ACC112 (cell line): Measurements from ENCODE around the gene RNF175.
A peak's percentile ranks its signal among the peaks of the same experiment; 100 is the strongest.

Source experiments
- H2AFZ ChIP-seq: fragments of 200-600 bp; sonication (generic); one replicate; pipeline ENCODE4 v1.6.0; 2017; ENCODE audit warnings: antibody characterized with exemption, low read length; ENCODE audit not compliant: unreplicated experiment
- H3K27ac ChIP-seq: fragments of 200-600 bp; sonication (generic); 2 replicates; pipeline ENCODE4 v1.5.1; 2014; ENCODE audit warnings: low read depth, mild to moderate bottlenecking, antibody characterized with exemption, low read length, moderate library complexity
- H3K27me3 ChIP-seq: fragments of 200-600 bp; sonication (generic); 2 replicates; pipeline ENCODE4 v1.6.1; 2014; ENCODE audit warnings: mild to moderate bottlenecking, antibody characterized with exemption, low read length, moderate library complexity, mixed read lengths; ENCODE audit not compliant: insufficient read depth
- H3K36me3 ChIP-seq: fragments of 200-600 bp; sonication (generic); 2 replicates; pipeline ENCODE4 v1.6.1; 2016; ENCODE audit warnings: mild to moderate bottlenecking, antibody characterized with exemption, low read length, moderate library complexity, mixed read lengths; ENCODE audit not compliant: insufficient read depth
- H3K4me1 ChIP-seq: fragments of 200-600 bp; sonication (generic); one replicate; pipeline ENCODE4 v1.6.1; 2016; ENCODE audit warnings: low read length, mixed read lengths; ENCODE audit not compliant: insufficient read depth, unreplicated experiment, control insufficient read depth
- H3K4me3 ChIP-seq: fragments of 200-600 bp; sonication (generic); 2 replicates; pipeline ENCODE4 v1.5.1; 2014; ENCODE audit warnings: mild to moderate bottlenecking, low read depth, low read length
- H3K79me2 ChIP-seq: fragments of 200-600 bp; sonication (generic); one replicate; pipeline ENCODE4 v1.6.0; 2016; ENCODE audit warnings: low read length; ENCODE audit not compliant: control insufficient read depth, unreplicated experiment, insufficient read depth

The RNF175 gene

DNA sequence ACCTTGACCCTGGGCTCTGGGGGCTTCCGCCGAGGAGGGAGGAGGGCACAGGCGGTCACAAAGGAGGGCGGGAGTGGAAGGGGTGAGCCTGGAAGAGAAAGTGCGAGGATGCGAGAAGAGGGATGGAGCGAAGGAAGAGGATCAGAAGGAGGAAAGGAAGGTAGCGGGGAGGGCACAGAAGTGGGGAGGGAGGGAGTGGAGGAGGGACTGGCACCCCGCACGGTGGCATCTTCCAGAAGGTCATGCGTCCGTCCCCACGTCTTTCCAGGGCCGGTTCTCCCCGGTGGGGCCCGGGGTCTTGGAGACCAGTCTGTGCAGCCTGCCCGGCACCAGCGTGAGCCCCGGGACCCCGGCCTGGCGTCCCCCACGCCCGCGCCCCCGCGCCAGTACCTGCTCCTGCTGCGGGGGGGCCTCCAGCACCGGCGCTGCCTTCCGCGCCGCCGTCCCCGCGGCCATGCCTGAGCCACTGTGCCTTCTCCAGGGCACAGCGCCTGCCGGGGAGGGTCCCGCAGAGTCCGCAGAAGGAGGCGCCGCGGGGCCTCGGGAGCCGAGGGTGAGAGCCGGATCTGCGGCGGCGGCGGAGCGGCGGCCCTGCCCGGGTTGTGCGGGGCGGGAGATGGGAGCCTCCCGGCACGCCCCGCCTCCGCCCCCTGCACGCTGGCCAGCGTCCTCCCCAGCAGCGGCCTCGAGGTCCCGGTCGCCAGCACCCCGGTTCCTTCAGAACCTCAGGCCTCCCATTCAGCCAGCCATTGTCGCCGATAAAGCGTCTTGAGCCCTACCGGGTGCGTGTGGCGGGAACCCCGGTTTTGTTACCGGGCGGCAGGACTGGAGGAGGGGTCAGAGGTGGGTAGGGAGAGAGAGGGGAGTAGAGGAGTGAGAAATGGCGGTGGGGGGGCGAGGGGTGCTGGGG lies at the start of gene RNF175:
TSS of gene RNF175 (minus strand) at position 618 of the 910 bp plus-strand sequence. CDS start at position 456, 162 bp downstream.
- peaks cover 27% of the 10 kb centered on the region for H3K27me3 ChIP-seq
- peak within 1 kb of the TSS; percentile 78 for H3K4me3 ChIP-seq
- no peaks in the 10 kb centered on the region for H3K36me3 ChIP-seq
- H2AFZ ChIP-seq = peak within 1 kb of the TSS; percentile 86
- H3K79me2 ChIP-seq = no peaks in the 10 kb centered on the region
- no peaks in the 10 kb centered on the region for H3K4me1 ChIP-seq
- no peak within 1 kb of the TSS for H3K27ac ChIP-seq

DNA sequence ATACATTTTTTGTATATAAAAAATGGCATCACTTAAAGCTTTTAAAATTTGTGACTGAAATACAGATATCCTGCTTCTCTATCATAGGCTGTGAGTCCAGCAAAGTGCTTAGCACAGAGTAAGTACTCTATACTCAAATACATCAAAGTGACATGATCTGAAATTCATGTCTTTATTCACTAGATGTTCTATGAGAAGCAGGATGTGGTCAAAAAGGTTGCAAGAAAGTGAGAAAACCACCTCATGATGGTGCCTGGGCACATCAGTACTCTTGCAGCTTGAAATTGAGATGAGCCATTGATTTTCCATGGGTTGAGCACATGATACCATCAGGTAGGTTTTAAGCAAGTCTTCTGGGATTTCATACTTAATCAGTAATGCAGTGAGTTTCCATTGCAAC lies 49.5 kb upstream of the RNF175 start:
- Histone ChIP-seq H3K27me3 (peaks cover 3% of the 10 kb centered on the region), H3K4me1 (no peaks in the 10 kb centered on the region), H3K36me3 (no peaks in the 10 kb centered on the region), H3K27ac (no peak overlapping the region), H2AFZ (no peak overlapping the region), H3K4me3 (no peak overlapping the region), H3K79me2 (no peaks in the 10 kb centered on the region)

DNA sequence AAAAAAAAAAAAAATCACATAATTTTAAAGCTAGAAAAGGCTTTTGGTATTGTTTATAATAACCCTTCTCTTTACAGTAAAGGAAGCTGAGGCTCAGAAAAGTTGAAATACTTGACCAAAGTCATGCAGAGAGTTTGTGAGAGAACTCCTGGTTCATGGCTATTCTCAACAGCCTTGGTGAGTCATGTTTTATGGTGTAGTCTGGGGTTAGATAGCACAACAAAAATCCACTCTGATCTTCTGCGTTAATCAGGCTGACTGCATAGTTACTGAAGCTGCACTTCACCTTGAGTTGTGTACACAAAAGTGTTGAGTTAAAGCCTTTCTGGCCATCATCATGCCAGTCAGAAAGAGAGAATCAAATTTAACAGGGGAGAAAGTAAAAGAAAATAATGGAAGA lies 48.4 kb upstream of the RNF175 start:
- Histone ChIP-seq H2AFZ (no peak overlapping the region), H3K27ac (no peak overlapping the region), H3K36me3 (no peaks in the 10 kb centered on the region), H3K27me3 (peaks cover 3% of the 10 kb centered on the region; the same call in 1 of the 2 replicates), H3K4me1 (no peaks in the 10 kb centered on the region), H3K79me2 (no peaks in the 10 kb centered on the region), H3K4me3 (no peak overlapping the region)

DNA sequence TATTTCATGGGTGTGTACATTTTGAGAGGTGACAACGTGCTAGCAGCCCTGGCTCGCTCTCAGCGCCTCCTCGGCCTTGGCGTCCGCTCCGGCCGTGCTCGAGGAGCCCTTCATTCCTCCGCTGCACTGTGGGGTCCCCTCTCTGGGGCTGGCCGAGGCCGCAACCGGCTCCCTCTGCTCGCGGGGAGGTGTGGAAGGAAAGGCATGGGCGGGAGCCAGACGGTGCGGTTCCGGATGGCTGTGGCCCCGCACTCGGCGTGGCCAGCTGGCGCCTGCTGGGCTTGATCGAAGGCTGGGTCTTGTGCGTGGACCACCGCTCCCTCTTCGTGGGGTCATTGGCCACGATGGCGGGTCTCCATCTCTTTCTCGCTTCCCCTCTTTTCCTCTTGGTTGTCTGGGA lies 46.2 kb upstream of the RNF175 start:
- H3K4me1 ChIP-seq = no peaks in the 10 kb centered on the region
- H3K27me3 ChIP-seq = no peaks in the 10 kb centered on the region
- no peaks in the 10 kb centered on the region for H3K79me2 ChIP-seq
- no peak overlapping the region for H2AFZ ChIP-seq
- H3K36me3 ChIP-seq = no peaks in the 10 kb centered on the region
- H3K4me3 ChIP-seq = no peak overlapping the region
- H3K27ac ChIP-seq = no peak overlapping the region

DNA sequence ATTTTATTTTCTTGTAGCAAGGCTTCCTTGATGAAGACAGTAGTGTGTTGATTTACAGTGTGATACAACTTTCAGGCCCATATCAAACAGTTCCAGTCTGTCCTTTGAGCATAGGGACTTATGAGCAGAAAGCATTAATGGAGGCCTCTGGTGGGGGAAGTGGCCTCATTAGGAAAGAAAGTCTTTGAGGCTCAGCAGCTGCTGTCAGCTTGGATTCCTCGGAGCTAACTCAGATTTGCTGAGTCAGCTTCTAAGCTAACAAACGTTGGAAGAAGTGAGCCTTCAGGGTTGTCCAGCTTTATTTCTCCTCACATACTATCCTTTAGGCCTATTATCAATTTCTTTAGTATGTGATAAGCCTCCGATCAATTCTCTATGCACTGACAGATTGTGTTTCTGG lies 44.9 kb upstream of the RNF175 start:
- H3K4me1 ChIP-seq = no peaks in the 10 kb centered on the region
- no peak overlapping the region for H2AFZ ChIP-seq
- H3K4me3 ChIP-seq = no peak overlapping the region
- H3K36me3 ChIP-seq = no peaks in the 10 kb centered on the region
- no peak overlapping the region for H3K27ac ChIP-seq
- H3K27me3 ChIP-seq = no peaks in the 10 kb centered on the region
- H3K79me2 ChIP-seq = no peaks in the 10 kb centered on the region

DNA sequence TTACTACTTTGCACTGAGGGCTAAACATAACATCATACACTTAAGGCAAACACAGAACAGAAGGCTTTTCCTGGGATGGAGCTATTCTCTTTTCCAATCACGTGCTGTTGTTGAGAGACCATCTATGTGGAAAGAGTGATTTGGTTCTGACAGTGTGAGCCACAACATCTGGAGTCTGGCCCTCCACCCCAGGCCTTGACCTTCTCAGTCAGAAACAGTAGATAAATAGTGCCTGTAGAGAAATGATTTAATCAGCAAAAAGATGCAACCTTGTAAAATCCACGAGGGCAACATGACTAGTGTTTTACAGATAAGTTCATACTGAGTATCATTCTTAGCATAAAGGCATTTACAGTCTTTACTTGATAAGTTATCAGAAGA lies 39.9 kb upstream of the RNF175 start:
- Histone ChIP-seq H3K27me3 (no peaks in the 10 kb centered on the region), H2AFZ (no peak overlapping the region), H3K36me3 (no peaks in the 10 kb centered on the region), H3K4me1 (no peaks in the 10 kb centered on the region), H3K4me3 (no peak overlapping the region), H3K79me2 (no peaks in the 10 kb centered on the region), H3K27ac (no peak overlapping the region)

DNA sequence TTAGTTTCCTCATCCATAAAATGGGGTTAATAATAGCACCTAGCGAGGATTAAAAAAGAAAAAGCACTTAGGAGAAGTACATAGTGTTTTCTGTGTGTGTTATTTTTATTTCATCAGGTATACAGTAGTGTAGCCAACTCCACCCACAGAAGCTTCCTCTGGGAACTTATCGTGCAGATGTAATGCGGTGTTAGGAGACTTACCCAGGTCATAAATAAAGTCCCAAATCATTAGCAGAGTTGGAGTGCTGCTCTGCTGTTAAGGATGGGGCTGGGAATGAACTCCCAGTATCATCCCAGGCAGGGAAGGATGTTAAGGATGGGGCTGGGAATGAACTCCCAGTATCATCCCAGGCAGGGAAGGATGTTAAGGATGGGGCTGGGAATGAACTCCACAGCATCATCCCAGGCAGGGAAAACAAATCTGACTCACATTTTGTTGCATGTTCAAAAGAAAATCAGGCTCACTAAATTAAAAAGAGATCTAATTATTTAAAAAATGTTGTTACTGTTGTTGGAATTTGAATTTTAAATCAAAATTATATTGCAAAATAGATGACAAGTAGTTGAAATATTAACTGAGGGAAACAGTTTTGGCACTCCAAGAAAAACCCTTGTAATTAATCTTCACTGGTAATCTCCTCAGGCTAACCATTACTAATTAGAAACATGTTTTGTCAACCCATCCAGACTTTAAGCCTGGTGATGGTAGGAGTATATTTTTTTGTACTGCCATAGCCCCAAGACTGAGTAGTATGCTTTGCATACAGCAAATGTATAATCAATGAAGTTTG lies 39.3 kb upstream of the RNF175 start:
- Histone ChIP-seq H3K36me3 (no peaks in the 10 kb centered on the region), H3K27me3 (no peaks in the 10 kb centered on the region), H3K4me3 (no peak overlapping the region), H3K27ac (no peak overlapping the region), H3K79me2 (no peaks in the 10 kb centered on the region), H2AFZ (no peak overlapping the region), H3K4me1 (no peaks in the 10 kb centered on the region)

DNA sequence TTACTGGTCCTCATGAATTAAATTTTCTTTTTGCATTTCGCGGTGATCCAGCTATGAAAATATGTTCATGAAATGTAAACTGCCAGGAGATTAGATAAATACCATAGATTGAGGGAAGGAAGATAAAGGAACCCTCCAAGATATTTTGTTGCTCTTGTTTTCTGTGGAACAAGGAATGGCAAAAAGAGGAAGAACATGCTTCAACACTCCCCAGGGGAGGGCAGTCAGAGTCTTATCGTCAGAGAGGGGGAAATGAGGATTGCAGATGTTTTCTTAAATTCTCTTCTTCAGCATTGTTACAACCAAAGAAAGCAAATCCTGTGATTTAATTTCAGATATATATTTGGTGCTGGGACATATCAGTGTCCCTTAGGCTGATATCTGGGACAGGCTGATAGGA lies 38.6 kb upstream of the RNF175 start:
- Histone ChIP-seq H3K27me3 (no peaks in the 10 kb centered on the region), H3K79me2 (no peaks in the 10 kb centered on the region), H3K36me3 (no peaks in the 10 kb centered on the region), H3K4me1 (no peaks in the 10 kb centered on the region), H3K27ac (no peak overlapping the region), H2AFZ (no peak overlapping the region), H3K4me3 (no peak overlapping the region)

DNA sequence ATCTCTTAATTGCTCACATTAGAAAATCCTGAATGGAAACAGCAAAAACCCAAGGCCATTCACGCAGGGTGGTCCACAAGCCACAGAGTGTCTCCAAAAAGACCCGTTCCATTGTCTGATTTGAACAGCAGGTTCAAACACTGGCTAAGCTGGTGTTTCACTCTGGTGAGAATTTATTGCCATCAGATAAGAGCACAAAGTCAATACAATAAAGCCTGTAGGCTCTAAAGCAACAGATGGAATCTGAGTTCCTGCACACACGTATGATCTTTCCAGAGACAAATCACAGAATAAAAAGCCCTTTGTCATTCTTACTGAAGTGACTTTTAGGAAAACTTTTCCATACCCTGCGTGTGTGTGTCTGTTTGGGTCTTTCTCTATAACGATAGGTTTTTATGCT lies 34.2 kb upstream of the RNF175 start:
- H2AFZ ChIP-seq = no peak overlapping the region
- peaks cover 26% of the 10 kb centered on the region for H3K27me3 ChIP-seq
- H3K79me2 ChIP-seq = no peaks in the 10 kb centered on the region

DNA sequence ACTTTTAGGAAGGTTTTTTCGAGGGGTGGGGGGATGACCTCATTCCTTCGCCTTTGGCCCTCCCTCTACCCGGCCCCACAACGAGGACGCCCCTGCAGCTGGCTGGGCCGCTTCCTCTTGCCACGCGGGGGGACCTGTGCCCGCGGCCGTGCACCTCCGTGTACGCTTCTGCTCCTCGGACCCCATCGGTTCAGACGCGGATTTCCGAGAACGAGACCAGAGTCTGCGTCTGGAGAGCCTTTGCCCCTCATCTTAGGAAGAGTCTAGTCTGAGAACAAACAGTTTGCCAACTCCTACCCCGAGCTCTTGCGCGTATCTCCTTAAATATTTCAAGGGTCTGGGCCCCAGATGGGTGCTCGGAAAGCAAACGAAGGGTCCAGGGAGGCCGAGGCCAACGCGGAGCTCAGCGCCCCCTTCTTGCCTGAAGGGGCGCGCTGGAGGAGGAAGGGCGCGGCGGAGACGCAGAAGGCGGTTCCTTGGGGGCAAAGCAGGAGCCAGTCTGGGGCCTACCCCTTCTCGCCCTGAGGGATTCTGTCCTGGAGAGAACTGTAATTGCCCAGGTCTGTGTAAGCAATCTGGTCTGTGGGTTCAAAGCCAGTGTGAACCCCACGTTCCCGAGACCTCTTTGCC lies 32.9 kb upstream of the RNF175 start:
- H3K36me3 ChIP-seq = no peaks in the 10 kb centered on the region
- no peaks in the 10 kb centered on the region for H3K4me1 ChIP-seq
- H3K27ac ChIP-seq = no peak overlapping the region
- H3K27me3 ChIP-seq = peaks cover 39% of the 10 kb centered on the region
- no peaks in the 10 kb centered on the region for H3K79me2 ChIP-seq
- H3K4me3 ChIP-seq = peak overlapping the region; percentile 63
- H2AFZ ChIP-seq = peak overlapping the region; percentile 9

More for the DNA sequence above, 34.2 kb upstream of the RNF175 start:
- Histone ChIP-seq H3K36me3 (no peaks in the 10 kb centered on the region), H3K4me3 (no peak overlapping the region), H3K4me1 (no peaks in the 10 kb centered on the region), H3K27ac (no peak overlapping the region)
